Stomach (tissue), 9 donors: ENCODE results near the gene EFR3B. TPM values are rescaled to one million over a fixed set of nuclear protein-coding genes. Genes with fewer than 3 reads are reported as not detected.

ENCODE experiments used
- DNase-seq, 2 donors: peaks; one replicate each; pipeline versions ENCODE4 v3.0.0 to v3.0.0-alpha.2; 2013 to 2019
- H3K27ac ChIP-seq, 5 donors: fragments of 200-600 bp in 4 of 5; sonication (generic) in 4 of 5; one replicate each; pipeline ENCODE4 v1.5.1; 2013 to 2019; ENCODE audit warnings: mild to moderate bottlenecking in 1 of 5, moderate library complexity in 1 of 5
- H3K27me3 ChIP-seq, 3 donors: fragments of 200-600 bp; sonication (generic); one replicate each; pipeline ENCODE4 v1.5.1; 2017 to 2019; ENCODE audit warnings: mixed run types in 1 of 3
- H3K36me3 ChIP-seq, 4 donors: fragments of 200-600 bp; sonication (generic); 1 replicate in 3 of 4; 2 replicates in 1 of 4; pipeline ENCODE4 v1.5.1; 2016 to 2019
- H3K4me1 ChIP-seq, 4 donors: fragments of 200-600 bp; sonication (generic); one replicate each; pipeline ENCODE4 v1.5.1; 2016 to 2019
- H3K4me3 ChIP-seq, 4 donors: fragments of 200-600 bp; sonication (generic) in 3 of 4; one replicate each; pipeline ENCODE4 v1.5.1; 2016 to 2019; ENCODE audit warnings: mild to moderate bottlenecking in 1 of 4
- H3K9me3 ChIP-seq, 4 donors: fragments of 200-600 bp; sonication (generic); one replicate each; pipeline ENCODE4 v1.5.1; 2016 to 2019
- EP300 ChIP-seq: sonication (generic); formaldehyde crosslinking; IDR thresholded peaks from one replicate; pipeline ENCODE4 v1.6.1; 2017; ENCODE audit warnings: antibody characterized with exemption
- POLR2A ChIP-seq, 4 donors: fragments of 450-650 bp; IDR thresholded peaks; one replicate each; pipeline ENCODE4 v1.6.1; 2016; ENCODE audit warnings: antibody characterized with exemption in 4 of 4, control low read depth in 2 of 4, mild to moderate bottlenecking in 1 of 4, moderate library complexity in 1 of 4
- POLR2AphosphoS5 ChIP-seq, 3 donors: sonication (generic); formaldehyde crosslinking; IDR thresholded peaks; one replicate each; pipeline ENCODE4 v1.6.1; 2016; ENCODE audit warnings: antibody characterized with exemption in 3 of 3
- WGBS, 5 donors: extraction: QIAGEN DNeasy Blood & Tissue Kit in 3 of 5; methylation state at CpG; one replicate each; pipeline versions ENCODE4 v1.1.5 to v1.1.7; 2013 to 2018; 5-methylcytosine and 5-hydroxymethylcytosine counted together
- intact Hi-C: fragments of 100-400 bp; cut with DNase I; formaldehyde crosslinking; loops from one replicate; pipeline ENCODE4 v1.15.1; 2023; ENCODE audit warnings: low total_unique reads
- polyA plus RNA-seq, 3 donors: library from polyadenylated mRNA; stranded (reverse); fragments of 200-250 nt; gene quantifications; one replicate each; pipeline ENCODE4 v1.2.3, GENCODE V29; 2013
- total RNA-seq, 5 donors: library from RNA; depleted of rRNA; stranded (reverse); fragments of >200 nt; gene quantifications; one replicate each; pipeline versions ENCODE4 v1.1.0 to v1.2.3, GENCODE V29; 2014 to 2016
- TF ChIP-seq, protein P1 (sequence below), 7 experiments: fragments of 450-650 bp in 4 of 7; fragments of 200-600 bp in 3 of 7; sonication (generic) in 3 of 7; IDR thresholded peaks; one replicate each; pipeline ENCODE4 v1.5.1; 2016 to 2019; ENCODE audit warnings: antibody characterized with exemption in 7 of 7, control low read depth in 2 of 7, mild to moderate bottlenecking in 1 of 7
- donor health status: healthy with polysubstance abuse.
- donor health status: Bipolar disorder and iron deficiency.
- donor health status: healthy.

Gene EFR3B
- total and polyA plus RNA-seq, 8 donors: 0.10 to 4.5 (median 0.58) TPM; not detected in 1

DNA sequence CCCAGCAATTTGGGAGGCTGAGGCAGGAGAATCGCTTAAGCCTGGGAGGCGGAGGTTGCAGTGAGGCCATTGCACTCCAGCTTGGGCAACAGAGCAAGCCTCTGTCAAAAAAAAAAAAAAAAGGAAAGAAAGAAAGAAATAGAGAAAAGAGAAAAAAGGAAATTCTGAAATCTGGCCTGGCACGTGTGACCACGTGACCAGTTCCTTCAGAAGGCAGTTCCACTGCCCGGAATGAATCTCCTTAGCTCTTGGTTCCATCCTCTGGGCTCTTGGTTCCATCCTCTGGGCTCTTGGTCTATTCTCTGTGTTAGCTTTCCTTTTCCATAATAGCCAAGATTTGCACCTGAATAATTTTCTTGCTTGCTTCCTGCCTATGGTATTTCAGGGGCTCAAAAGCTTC is 131.8 kb downstream of the EFR3B start:
- no peak for DNase-seq
- Histone ChIP-seq H3K27me3 (peaks cover 0 to 41% (median 20%) of the 10 kb centered on the region in 3 donors), H3K9me3 (no peaks in the 10 kb centered on the region), H3K4me3 (no peak overlapping the region), H3K4me1 (peaks cover under 1 to 2% (median 1%) of the 10 kb centered on the region in 4 donors), H3K36me3 (no peaks in the 10 kb centered on the region), H3K27ac (no peak overlapping the region)
- 74 to 93% (median 85%) methylated on average over 5 of the region's 5 CpGs for WGBS, 5 donors
- intact Hi-C loops: no loop called here
- no peak for TF ChIP-seq POLR2AphosphoS5 (IDR thresholded peaks at IDR 0.05)
- TF ChIP-seq, protein P1, sequence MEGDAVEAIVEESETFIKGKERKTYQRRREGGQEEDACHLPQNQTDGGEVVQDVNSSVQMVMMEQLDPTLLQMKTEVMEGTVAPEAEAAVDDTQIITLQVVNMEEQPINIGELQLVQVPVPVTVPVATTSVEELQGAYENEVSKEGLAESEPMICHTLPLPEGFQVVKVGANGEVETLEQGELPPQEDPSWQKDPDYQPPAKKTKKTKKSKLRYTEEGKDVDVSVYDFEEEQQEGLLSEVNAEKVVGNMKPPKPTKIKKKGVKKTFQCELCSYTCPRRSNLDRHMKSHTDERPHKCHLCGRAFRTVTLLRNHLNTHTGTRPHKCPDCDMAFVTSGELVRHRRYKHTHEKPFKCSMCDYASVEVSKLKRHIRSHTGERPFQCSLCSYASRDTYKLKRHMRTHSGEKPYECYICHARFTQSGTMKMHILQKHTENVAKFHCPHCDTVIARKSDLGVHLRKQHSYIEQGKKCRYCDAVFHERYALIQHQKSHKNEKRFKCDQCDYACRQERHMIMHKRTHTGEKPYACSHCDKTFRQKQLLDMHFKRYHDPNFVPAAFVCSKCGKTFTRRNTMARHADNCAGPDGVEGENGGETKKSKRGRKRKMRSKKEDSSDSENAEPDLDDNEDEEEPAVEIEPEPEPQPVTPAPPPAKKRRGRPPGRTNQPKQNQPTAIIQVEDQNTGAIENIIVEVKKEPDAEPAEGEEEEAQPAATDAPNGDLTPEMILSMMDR (IDR thresholded peaks at IDR 0.05): no peak
- no peak for TF ChIP-seq POLR2A (IDR thresholded peaks at IDR 0.05)
- no peak for TF ChIP-seq EP300

GRCh38 chr2:25174192-25174861 is 132.5 kb downstream of the EFR3B start:
- Histone ChIP-seq H3K27me3 (peaks cover 0 to 41% (median 14%) of the 10 kb centered on the region in 3 donors), H3K36me3 (no peaks in the 10 kb centered on the region), H3K9me3 (no peaks in the 10 kb centered on the region), H3K4me1 (no peaks in the 10 kb centered on the region), H3K4me3 (no peak overlapping the region), H3K27ac (no peak overlapping the region)
- intact Hi-C loops: no loop called here
- 82 to 88% (median 87%) methylated on average over 6 of the region's 6 CpGs for WGBS, 5 donors
- no peak for DNase-seq
- TF ChIP-seq POLR2AphosphoS5 (IDR thresholded peaks at IDR 0.05) (no peak), POLR2A (IDR thresholded peaks at IDR 0.05) (no peak), EP300 (no peak)
- TF ChIP-seq, protein P1 (IDR thresholded peaks at IDR 0.05): no peak

DNA sequence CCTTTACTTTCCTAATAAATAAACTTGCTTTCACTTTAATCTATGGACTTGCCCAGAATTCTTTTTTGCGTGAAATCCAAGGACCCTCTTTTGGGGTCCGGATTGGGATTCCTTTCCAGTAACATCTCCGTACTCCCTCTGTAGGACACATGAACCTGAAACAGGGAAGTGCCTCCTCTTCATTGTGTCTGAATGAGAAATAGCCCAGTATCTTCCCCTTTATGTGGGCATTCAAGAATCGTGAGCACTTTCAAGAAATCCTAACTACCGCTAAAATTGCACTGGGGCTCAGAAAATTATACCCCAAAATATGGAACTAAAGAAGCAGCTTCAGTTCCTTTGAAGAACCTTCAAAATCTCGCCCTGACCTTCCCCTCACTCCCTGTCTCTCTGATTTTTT is 134.3 kb downstream of the EFR3B start:
- WGBS, 5 donors: 83 to 87% (median 85%) methylated on average over 6 of the region's 6 CpGs
- DNase-seq: no peak
- H3K36me3 ChIP-seq: no peaks in the 10 kb centered on the region
- intact Hi-C loops: no loop called here
- H3K4me3 ChIP-seq: no peak overlapping the region
- no peak overlapping the region for H3K27ac ChIP-seq
- TF ChIP-seq POLR2A (IDR thresholded peaks at IDR 0.05) (no peak), EP300 (no peak), POLR2AphosphoS5 (IDR thresholded peaks at IDR 0.05) (no peak)
- TF ChIP-seq, protein P1 (IDR thresholded peaks at IDR 0.05): no peak
- peaks cover 0 to 28% (median 6%) of the 10 kb centered on the region in 3 donors for H3K27me3 ChIP-seq
- no peaks in the 10 kb centered on the region for H3K4me1 ChIP-seq
- no peaks in the 10 kb centered on the region for H3K9me3 ChIP-seq

GRCh38 chr2:25176541-25177181 is 134.8 kb downstream of the EFR3B start:
- Histone ChIP-seq H3K4me3 (no peak overlapping the region), H3K27me3 (peaks cover 0 to 28% (median 6%) of the 10 kb centered on the region in 3 donors), H3K36me3 (no peaks in the 10 kb centered on the region), H3K4me1 (no peaks in the 10 kb centered on the region), H3K27ac (no peak overlapping the region), H3K9me3 (peaks cover 0 to 3% (median 2%) of the 10 kb centered on the region in 4 donors)
- DNase-seq: no peak
- intact Hi-C loops: no loop called here
- TF ChIP-seq EP300 (no peak), POLR2AphosphoS5 (IDR thresholded peaks at IDR 0.05) (no peak), POLR2A (IDR thresholded peaks at IDR 0.05) (no peak)
- 77 to 87% (median 81%) methylated on average over 5 of the region's 5 CpGs for WGBS, 5 donors
